Stimulated activated CD8-positive, alpha-beta memory T cell treated with anti-CD3 and anti-CD28 coated beads, Interleukin-2, amount 100 ng/mL, for 1 hour (primary cell): ENCODE measurements around the gene FKBP10.
A peak's percentile ranks its signal among the peaks of the same experiment; 100 is the strongest.
"Not testable (repeated sequence)": the region's sequence is repeated elsewhere in the genome, so short reads cannot be mapped to it uniquely, and the experiment has no call there.

Source experiments
- DNase-seq, 2 donors: peaks; one replicate each; pipeline ENCODE4 v3.0.0-alpha.2; 2020; ENCODE audit warnings: low read depth in 2 of 2

FKBP10 gene

GRCh38 chr17:41810659-41811548 lies 1.9 kb upstream of the FKBP10 start:
- no peak for DNase-seq

DNA sequence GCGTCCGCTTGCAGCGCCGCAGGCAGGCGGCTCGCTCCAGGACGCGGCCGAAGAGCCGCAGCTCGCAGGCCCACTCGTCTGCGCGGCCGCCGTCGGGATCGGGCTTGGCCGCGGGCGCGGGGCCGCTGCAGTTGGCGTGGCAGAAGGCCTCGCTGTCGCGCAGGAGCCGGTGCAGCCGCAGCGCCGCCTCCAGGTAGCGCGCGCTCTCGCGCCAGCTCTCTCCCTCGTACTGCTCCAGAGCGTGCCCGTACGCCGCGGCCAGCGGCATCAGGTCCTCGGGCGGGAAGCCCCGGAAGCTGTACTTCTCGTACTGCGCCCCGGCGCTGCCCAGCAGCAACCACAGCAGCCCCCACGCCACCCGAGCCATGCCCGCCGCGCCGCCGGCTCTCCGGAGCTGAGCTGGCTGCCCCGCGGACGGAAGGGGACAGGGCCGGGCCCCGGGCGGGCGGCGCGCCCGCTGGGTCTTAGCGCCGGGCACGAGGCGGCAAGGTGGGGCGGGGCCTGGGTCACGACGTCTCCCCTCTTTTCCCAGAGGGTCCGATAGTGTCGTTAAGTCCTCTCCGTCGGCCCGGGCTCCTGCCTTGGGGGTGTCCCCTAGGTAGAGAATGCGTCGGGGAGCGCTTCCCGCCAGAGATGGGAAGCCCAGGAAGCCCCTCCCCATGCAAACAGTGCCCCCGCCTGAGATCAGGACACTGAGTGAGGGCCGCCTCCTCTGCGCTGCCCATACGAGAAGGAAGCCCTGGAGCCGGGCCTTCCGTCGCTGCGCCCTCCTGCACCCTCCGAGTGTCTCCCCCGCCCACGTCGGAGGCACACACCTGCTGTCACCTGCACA lies 1.0 kb upstream of the FKBP10 start, which contains the start of gene P3H4:
Gene P3H4, minus strand, starts transcription at position 401 of the 832 bp plus-strand sequence. Its CDS starts 34 bp downstream, at position 367.
- peak; percentile 49 to 57 for DNase-seq

- no peak for DNase-seq
Measured at GRCh38 chr17:41813152-41813680, 412 bp downstream of the FKBP10 start.

GRCh38 chr17:41813699-41814124 lies 908 bp downstream of the FKBP10 start:
- DNase-seq: no peak

DNA sequence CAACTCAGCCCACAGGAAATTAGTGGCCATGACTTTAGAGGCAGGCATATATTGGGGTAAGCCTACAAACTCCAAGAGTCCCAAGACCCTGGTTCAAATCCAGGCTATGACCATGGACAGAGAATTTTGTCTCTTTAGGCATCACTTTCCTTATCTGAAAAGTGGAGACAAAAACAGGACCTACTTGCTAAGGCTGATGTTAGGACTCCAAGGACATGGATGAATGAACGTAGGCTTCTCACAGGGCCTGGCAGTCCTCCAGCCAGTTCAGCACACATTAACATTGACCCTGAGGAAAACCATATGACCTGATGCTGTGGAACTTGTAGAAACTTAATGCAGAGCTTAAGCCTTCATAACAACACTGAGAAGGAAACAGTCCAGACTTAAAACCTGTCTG lies 1.4 kb downstream of the FKBP10 start:
- no peak for DNase-seq

DNA sequence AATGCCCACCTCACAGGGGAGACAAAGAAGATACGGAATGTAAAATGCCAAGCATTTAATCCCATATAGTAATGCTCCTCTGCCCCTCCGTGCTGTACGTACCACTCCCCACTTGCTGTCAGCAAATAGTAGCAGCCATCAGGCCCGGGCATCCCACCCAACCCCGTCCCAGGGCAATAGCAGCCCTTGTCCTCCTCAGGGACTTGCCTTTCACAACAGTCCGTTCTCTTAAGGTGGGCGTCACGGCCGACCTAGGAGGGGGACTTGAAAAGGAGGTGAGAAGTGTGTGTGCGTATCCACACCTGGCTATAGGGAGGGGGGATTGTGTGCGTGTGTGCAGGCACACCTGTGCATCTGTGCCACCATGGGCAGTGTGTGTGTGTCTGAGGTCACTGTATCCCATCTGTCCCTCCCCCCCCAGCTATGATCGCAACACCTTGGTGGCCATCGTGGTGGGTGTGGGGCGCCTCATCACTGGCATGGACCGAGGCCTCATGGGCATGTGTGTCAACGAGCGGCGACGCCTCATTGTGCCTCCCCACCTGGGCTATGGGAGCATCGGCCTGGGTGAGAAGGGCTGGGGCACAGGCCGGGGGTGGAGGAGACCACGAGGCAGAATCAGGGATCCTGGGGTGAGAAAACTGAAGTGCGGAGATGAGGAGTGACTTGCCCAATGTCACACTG lies 4.0 kb downstream of the FKBP10 start:
- no peak for DNase-seq

- no peak for DNase-seq
Measured at GRCh38 chr17:41818024-41818423, 5.2 kb downstream of the FKBP10 start.

DNA sequence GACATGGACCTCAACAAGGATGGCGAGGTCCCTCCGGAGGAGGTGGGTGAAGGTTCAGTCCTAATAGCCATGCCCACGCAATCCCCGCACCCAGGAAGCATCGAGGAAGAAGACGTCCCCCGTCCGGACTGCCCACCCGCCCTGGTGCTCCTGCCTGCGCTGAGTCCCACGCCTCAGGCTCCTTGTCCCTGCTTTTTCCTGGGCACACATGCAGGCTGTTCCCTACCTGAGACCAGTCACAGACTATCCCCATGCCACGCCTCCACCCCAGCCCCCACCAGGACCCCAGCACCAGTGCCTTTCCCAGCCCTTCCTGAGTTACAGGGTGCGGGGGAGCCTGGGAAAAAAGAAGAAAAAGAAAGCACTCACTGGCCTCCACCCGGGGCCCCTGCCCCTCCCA lies 9.0 kb downstream of the FKBP10 start:
- DNase-seq: no peak

- no peak for DNase-seq
Measured at GRCh38 chr17:41822216-41823140, 9.7 kb downstream of the FKBP10 start.

DNA sequence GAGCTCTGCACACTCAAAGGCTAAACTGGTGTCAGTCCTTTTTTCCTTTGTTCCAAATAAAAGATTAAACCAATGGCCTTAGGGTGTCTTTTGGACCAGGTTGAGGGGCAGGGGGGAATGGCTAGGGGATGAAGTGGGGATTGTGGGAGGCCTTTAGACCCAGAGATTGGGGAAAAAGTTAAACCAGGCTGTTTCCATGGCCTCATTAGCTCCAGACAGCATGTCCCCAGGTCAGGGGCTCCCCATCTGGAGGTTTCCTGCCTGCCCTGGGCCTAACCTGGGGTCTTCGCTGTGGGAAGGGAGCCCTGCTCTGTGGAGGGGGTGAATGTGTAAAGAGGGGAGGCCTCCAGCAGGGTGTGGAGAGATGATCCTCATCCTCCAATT lies 10.3 kb downstream of the FKBP10 start:
- no peak for DNase-seq

DNA sequence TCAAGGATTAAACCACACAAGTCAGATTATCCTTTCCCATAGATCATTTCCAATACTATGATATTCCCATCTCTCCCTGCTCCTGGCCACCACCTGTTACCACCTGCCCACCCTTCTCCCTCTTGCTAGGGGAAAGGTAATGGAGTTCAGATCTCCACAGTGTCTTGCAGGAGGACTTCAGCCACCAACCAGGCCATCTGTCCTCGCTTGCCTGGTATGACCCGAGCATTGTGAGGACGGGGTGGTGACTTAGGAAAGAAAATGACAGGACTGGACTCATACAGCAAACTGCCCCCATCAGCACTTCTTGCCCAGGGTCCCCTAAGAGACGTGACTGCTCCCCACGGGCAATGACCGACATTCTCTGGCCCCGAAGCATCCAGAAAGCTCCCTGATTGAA lies 10.8 kb downstream of the FKBP10 start:
- DNase-seq: no peak

- DNase-seq: no peak
Measured at GRCh38 chr17:41824086-41824485, 11.3 kb downstream of the FKBP10 start.

- DNase-seq: no peak
Measured at GRCh38 chr17:41825175-41825845, 12.5 kb downstream of the FKBP10 start.

- DNase-seq: not testable (repeated sequence)
Measured at GRCh38 chr17:41829961-41830360, 17.2 kb downstream of the FKBP10 start.

- no peak for DNase-seq
Measured at GRCh38 chr17:41835214-41835799, 22.5 kb downstream of the FKBP10 start.

GRCh38 chr17:41835800-41836549 lies 23.2 kb downstream of the FKBP10 start, which contains the start of gene NT5C3B:
NT5C3B (minus strand) TSS chr17:41836232; CDS start chr17:41836193, 39 bp downstream.
- DNase-seq: peak; percentile 20 to 33

- no peak for DNase-seq
Measured at GRCh38 chr17:41836550-41837196, 23.9 kb downstream of the FKBP10 start.
